ENCODE results near the gene RNF144A.

- TF ChIP-seq CTCF (IDR thresholded peaks at IDR 0.05) (no peak), EZH2 (IDR thresholded peaks at IDR 0.05; ENCODE audit: borderline replicate concordance, insufficient read depth, low read depth, low read length, poor library complexity, severe bottlenecking) (no peak)
Measured at GRCh38 chr2:6999211-6999877, 82.1 kb downstream of the RNF144A start.
